Measurements from ENCODE around the gene KCNK15. TPM values are rescaled to one million over a fixed set of nuclear protein-coding genes. Genes with fewer than 3 reads are reported as not detected.
"Not testable (repeated sequence)": the region's sequence is repeated elsewhere in the genome, so short reads cannot be mapped to it uniquely, and the experiment has no call there.

Gene KCNK15
- total RNA-seq: 2.1 and 4.6 TPM in 2 replicates

GRCh38 chr20:44745598-44746366, at the start of gene KCNK15:
Gene KCNK15, plus strand, starts transcription at chr20:44745865. Its CDS starts 46 bp downstream, at chr20:44745911.
- DNase-seq (ENCODE audit: low read depth): no peak

DNA sequence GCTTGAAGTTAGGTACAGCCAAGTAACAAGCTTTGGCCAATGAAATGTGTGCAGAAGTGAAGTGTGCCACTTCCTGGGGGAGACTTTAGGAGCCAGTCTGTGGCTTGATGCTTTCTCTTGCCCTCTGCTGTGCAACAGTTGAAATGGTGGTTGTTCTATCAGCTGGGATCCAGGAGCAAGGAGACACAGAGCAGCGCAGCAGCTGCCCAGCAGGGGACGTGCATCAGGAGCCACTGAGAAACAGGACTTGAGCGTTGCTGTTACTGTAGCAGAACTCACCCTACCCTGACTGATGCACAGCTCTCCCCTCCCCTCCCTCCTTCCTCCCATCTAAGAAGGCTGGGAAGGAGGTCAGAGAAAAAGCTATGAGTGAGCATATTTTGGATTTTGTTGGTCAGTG, 49.4 kb upstream of the KCNK15 start:
- DNase-seq (ENCODE audit: low read depth): no peak

DNA sequence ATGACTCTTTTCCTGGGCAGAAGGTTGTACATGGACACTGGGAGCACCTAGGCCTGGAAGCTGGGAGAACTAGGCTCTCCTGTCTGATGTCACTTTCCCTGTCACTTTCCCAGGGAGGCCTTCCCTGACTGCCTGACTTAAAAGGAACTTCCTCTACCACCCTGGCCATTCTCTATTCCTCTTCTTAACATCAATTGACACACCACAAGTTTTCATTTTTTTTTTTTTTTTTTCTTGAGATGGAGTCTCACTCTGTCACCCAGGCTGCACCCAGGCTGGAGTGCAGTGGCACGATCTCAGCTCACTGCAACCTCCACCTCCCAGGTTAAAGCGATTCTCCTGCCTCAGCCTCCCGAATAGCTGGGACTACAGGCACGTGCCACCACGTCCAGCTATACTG, 48.6 kb upstream of the KCNK15 start:
- not testable (repeated sequence) for DNase-seq (ENCODE audit: low read depth)

- no peak for DNase-seq (ENCODE audit: low read depth)
These were observed 47.3 kb upstream of the KCNK15 start for GRCh38 chr20:44698351-44698750.

DNA sequence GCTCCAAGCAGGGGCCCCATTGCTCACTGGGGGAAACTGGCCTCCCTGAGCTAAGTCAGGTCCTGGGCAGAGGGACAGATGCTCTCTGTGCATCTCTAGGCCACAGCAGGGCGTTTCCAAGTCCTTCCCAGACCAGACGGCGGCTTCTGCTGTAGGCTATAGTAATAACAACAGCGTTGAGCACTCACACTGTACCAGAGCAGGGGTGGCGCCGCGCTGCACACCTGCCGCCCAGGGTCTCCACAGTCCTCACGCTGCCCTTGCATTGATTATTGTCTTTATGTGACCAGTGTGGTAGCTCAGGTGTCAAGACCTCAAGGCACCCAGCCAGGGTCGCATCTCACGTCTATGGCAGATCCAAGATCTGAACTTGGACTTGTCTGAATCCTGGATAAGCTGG, 45.4 kb upstream of the KCNK15 start:
- no peak for DNase-seq (ENCODE audit: low read depth)

DNA sequence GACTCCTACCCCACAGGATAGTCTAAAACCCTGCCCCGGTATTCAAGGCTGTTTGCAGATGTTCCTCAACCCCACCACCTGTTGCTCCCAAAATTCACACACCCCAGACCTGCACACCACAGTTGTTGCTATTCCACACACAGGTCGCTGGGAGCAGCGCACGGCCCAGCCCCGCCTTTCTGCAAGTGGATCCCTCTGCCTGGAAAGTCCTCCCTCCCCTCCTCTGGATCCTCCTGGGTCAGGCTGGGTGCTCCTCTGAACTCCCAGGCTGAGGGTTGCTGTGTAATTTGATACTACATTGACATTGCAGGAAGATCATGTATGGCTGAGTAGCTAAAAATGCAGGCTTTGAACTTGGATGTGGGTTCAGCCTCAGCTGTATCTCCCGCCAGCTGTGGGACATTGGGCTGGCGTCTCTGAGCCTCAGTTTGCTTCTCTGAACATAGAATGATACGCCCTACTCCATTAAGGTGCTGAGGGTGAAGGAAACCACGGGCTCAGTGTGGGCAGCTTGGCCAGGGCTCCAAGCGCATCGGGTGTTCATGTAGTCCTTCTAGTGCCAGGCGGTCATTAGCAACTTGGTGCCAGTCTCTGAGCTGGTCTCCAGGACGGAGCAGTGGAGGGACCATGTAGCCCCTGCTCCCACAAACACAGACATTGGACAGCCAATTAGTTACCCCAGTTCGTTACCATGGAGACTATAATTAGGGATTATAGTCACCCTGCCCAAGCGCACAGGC, 44.4 kb upstream of the KCNK15 start:
- peak; percentile 51 for DNase-seq (ENCODE audit: low read depth)

GRCh38 chr20:44701858-44702256, 43.8 kb upstream of the KCNK15 start:
- no peak for DNase-seq (ENCODE audit: low read depth)

GRCh38 chr20:44702776-44703175, 42.9 kb upstream of the KCNK15 start:
- DNase-seq (ENCODE audit: low read depth): peak; percentile 78

DNA sequence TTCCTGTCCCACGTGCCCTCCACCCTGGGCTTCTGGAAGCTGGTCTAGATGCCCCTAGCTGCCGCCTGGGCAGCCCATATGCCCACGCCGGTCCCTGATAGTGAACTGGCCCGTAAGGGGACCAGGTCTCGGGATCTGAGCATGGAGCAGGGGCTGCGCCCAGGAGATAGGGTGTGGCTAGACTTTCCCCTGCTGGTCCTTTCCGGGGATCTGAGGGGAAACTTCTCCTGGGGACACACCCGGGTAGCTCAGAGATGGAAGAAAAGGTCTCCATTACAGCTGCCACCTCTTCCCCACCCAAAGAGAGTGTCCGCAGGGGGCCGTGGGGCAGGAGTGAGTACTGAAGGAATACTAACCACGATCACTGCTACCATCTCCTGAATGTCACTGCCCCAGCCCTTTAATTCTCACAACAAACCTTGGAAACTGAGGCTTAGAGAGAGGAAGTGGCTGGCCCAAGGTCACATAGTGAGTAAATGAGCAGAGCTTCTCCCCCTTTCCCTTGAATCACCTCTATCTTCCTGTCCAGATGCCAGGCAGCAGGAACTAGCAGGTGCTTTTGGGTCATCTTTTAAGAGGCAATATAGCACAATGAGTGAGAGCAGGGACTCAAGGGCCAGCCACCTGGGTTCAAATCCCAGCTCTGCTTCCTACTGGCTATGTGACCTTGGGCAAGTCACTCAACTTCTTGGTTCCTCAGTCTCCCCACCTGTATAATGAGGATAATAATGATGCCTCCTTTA, 42.3 kb upstream of the KCNK15 start:
- DNase-seq (ENCODE audit: low read depth): no peak

DNA sequence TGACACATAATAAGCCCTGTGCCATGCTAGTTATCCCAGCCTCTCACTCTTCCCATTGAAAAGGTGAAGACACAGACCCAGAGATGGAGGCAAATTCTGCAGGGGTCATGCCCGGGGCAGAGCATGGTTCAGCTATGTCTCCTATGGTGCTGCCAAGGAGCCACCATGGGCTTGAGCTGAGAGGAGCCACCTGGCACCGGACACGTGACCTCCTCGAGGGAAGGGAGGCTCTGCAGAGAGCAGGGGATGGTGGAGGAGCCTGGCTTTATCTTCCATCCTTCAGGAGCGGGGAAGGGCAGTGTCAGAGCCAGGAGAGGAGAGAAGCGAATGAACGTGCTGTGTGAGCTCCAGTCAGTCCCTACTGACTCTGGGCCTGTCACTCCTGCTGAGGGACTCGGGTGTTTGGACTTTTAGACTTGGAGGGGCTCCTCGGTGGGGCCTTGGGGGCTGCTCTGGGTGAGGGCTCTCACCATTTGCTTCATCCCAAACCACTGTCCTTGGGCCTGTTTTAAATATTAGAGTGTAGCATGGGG, 41.6 kb upstream of the KCNK15 start:
- no peak for DNase-seq (ENCODE audit: low read depth)

DNA sequence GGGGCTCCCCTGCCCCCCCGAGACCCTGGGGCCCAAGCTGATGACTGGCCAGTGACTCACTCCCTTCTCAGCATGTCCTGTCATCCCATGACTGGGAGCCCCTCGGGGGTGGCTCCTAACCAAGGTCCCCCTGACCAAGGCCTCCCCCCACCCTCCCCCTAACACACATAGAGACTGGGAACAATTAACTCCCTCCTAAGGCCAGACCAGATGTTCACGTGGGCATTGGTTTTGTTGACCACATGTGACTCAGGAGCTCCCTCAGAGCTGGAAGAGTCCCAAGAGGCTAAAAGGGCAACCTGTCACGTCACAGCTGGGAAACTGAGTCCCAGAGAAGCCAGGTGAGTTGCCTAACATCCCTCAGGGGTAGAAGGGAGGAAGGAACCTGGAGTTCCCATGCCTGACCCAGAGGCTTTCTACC, 41.1 kb upstream of the KCNK15 start:
- DNase-seq (ENCODE audit: low read depth): peak; percentile 82

GRCh38 chr20:44705364-44706094, 40.1 kb upstream of the KCNK15 start:
- DNase-seq (ENCODE audit: low read depth): no peak

GRCh38 chr20:44706301-44707017, 39.2 kb upstream of the KCNK15 start:
- DNase-seq (ENCODE audit: low read depth): peak; percentile 66

- no peak for DNase-seq (ENCODE audit: low read depth)
These were observed 38.6 kb upstream of the KCNK15 start for GRCh38 chr20:44707018-44707579.

DNA sequence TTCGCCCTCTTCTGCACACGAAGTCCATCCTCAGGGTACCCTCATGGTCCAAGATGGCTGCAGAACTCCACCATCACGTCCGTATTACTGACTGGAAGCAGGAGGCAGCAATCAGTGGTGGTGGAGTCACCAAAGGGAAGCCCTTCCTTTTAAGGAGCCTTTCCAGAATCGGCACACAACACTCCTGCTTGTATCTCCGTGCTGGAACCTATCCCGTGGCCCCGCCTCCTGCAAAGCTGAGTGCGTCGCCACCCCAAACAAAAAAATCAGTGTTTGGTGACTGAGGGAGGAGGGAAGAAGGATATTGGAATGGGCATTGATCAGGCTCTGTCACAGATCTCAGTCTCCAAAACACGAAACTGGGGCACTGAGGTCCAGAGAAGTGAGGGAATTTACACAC, 36.3 kb upstream of the KCNK15 start:
- no peak for DNase-seq (ENCODE audit: low read depth)

DNA sequence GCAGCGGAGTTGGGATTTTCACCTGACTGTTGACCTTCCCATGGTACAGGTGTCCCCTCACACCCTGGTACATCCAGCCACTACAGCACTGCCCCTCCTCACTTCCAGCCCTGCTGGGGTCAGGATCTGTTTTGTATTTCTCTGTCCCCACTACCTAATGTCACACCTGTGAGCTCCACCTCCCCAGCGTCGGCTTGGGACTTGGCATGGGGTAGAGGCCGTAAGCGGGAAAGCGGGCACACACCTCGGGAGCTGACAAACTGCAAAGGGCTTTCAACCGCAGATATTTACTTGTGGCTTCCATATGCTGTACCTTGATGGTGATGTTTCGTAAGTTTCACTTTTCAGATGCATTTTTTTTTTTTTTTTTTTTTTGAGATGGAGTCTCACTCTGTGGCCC, 35.9 kb upstream of the KCNK15 start:
- DNase-seq (ENCODE audit: low read depth): no peak

GRCh38 chr20:44711237-44711636, 34.4 kb upstream of the KCNK15 start:
- no peak for DNase-seq (ENCODE audit: low read depth)

GRCh38 chr20:44714102-44714700, 31.5 kb upstream of the KCNK15 start:
- DNase-seq (ENCODE audit: low read depth): no peak

- peak; percentile 79 for DNase-seq (ENCODE audit: low read depth)
These were observed 30.8 kb upstream of the KCNK15 start, which contains the start of gene CCN5 for GRCh38 chr20:44714701-44715498. Gene CCN5, plus strand, starts transcription at chr20:44715369. Its CDS starts 22 bp downstream, at chr20:44715391.
